SJSA1 (cell line): Measurements from ENCODE around the gene DNAJC9. TPM values are rescaled to one million over a fixed set of nuclear protein-coding genes. Genes with fewer than 3 reads are reported as not detected.

ENCODE experiments used
- DNase-seq, 2 experiments: peaks; one replicate each; pipeline ENCODE4 v3.0.0-alpha.2; 2015 to 2020; ENCODE audit warnings: low spot score in 2 of 2, low read depth in 1 of 2
- H3K27ac ChIP-seq: fragments of 250-450 bp; sonication (Bioruptor Pico); 2 replicates; pipeline ENCODE4 v1.5.1; 2020; ENCODE audit warnings: mild to moderate bottlenecking, moderate library complexity
- H3K27me3 ChIP-seq: fragments of 250-450 bp; sonication (Bioruptor Pico); replicated peaks from 2 replicates; pipeline ENCODE4 v1.5.1; 2020; ENCODE audit warnings: mild to moderate bottlenecking, moderate library complexity
- H3K36me3 ChIP-seq: fragments of 250-450 bp; sonication (Bioruptor Pico); 2 replicates; pipeline ENCODE4 v1.5.1; 2020; ENCODE audit warnings: mild to moderate bottlenecking
- H3K4me1 ChIP-seq: fragments of 250-450 bp; sonication (Bioruptor Pico); replicated peaks from 2 replicates; pipeline ENCODE4 v1.6.1; 2021; ENCODE audit warnings: mild to moderate bottlenecking
- H3K4me3 ChIP-seq: fragments of 250-450 bp; sonication (Bioruptor Pico); 2 replicates; pipeline ENCODE4 v1.5.1; 2020; ENCODE audit warnings: mild to moderate bottlenecking
- H3K9me3 ChIP-seq: fragments of 250-450 bp; sonication (Bioruptor Pico); replicated peaks from 2 replicates; pipeline ENCODE4 v1.5.1; 2020; ENCODE audit warnings: mild to moderate bottlenecking
- total RNA-seq: library from RNA; depleted of rRNA; stranded (reverse); fragments of >200 nt; shearing (Covaris generic); gene quantifications from 2 replicates; pipeline ENCODE4 v1.2.3, GENCODE V29; 2014

The DNAJC9 gene
- total RNA-seq, 1 experiment from 2014 or later: 85.5 TPM

GRCh38 chr10:73252445-73253224, 5.6 kb upstream of the DNAJC9 start, which contains the start of gene MRPS16:
MRPS16 (minus strand) TSS chr10:73252644; CDS start chr10:73252482, 162 bp downstream.
- H3K4me1 ChIP-seq: peaks cover 15% of the 10 kb centered on the region
- DNase-seq: peak; percentile 96
- peaks cover 39% of the 10 kb centered on the region for H3K36me3 ChIP-seq
- H3K27ac ChIP-seq: peak within 1 kb of the TSS; percentile 76
- no peaks in the 10 kb centered on the region for H3K9me3 ChIP-seq
- H3K27me3 ChIP-seq: no peaks in the 10 kb centered on the region
- H3K4me3 ChIP-seq: peak within 1 kb of the TSS; percentile 63

- Histone ChIP-seq H3K36me3 (peaks cover 44% of the 10 kb centered on the region), H3K4me1 (peaks cover 18% of the 10 kb centered on the region), H3K9me3 (no peaks in the 10 kb centered on the region), H3K27me3 (no peaks in the 10 kb centered on the region), H3K4me3 (peak overlapping the region; percentile 63), H3K27ac (peak overlapping the region; percentile 76)
- DNase-seq: no peak
These were observed 4.8 kb upstream of the DNAJC9 start for GRCh38 chr10:73251683-73252444.

- Histone ChIP-seq H3K9me3 (no peaks in the 10 kb centered on the region), H3K27me3 (no peaks in the 10 kb centered on the region), H3K27ac (no peak overlapping the region), H3K4me1 (peaks cover 23% of the 10 kb centered on the region), H3K4me3 (no peak overlapping the region), H3K36me3 (peaks cover 76% of the 10 kb centered on the region)
- no peak for DNase-seq
These were observed 1.2 kb upstream of the DNAJC9 start for GRCh38 chr10:73248259-73248724.

- DNase-seq: no peak
- H3K4me3 ChIP-seq: peak overlapping the region; percentile 85
- H3K27ac ChIP-seq: peak overlapping the region; percentile 87
- no peaks in the 10 kb centered on the region for H3K27me3 ChIP-seq
- peaks cover 80% of the 10 kb centered on the region for H3K36me3 ChIP-seq
- peaks cover 22% of the 10 kb centered on the region for H3K4me1 ChIP-seq
- no peaks in the 10 kb centered on the region for H3K9me3 ChIP-seq
These were observed 629 bp upstream of the DNAJC9 start for GRCh38 chr10:73247509-73248258.

- Histone ChIP-seq H3K9me3 (no peaks in the 10 kb centered on the region), H3K27ac (peak overlapping the region; percentile 87), H3K36me3 (peaks cover 79% of the 10 kb centered on the region), H3K4me3 (peak overlapping the region; percentile 85), H3K27me3 (no peaks in the 10 kb centered on the region), H3K4me1 (peaks cover 16% of the 10 kb centered on the region)
- DNase-seq: peak in 1 of 2 experiments; percentile 19
These were observed 771 bp downstream of the DNAJC9 start for GRCh38 chr10:73246322-73246645.

- no peak overlapping the region for H3K4me3 ChIP-seq
- DNase-seq: no peak
- H3K27ac ChIP-seq: no peak overlapping the region
- no peaks in the 10 kb centered on the region for H3K27me3 ChIP-seq
- peaks cover 81% of the 10 kb centered on the region for H3K36me3 ChIP-seq
- H3K4me1 ChIP-seq: peaks cover 15% of the 10 kb centered on the region
- H3K9me3 ChIP-seq: no peaks in the 10 kb centered on the region
These were observed 2.1 kb downstream of the DNAJC9 start for GRCh38 chr10:73244866-73245477.

GRCh38 chr10:73239908-73240307, 7.1 kb downstream of the DNAJC9 start:
- Histone ChIP-seq H3K9me3 (no peaks in the 10 kb centered on the region), H3K36me3 (peaks cover 77% of the 10 kb centered on the region), H3K27ac (no peak overlapping the region), H3K4me1 (peaks cover 5% of the 10 kb centered on the region), H3K4me3 (no peak overlapping the region), H3K27me3 (no peaks in the 10 kb centered on the region)
- no peak for DNase-seq

GRCh38 chr10:73238990-73239566, 8.0 kb downstream of the DNAJC9 start:
- Histone ChIP-seq H3K4me3 (no peak overlapping the region), H3K27ac (no peak overlapping the region), H3K36me3 (peaks cover 72% of the 10 kb centered on the region), H3K4me1 (no peaks in the 10 kb centered on the region), H3K9me3 (no peaks in the 10 kb centered on the region), H3K27me3 (no peaks in the 10 kb centered on the region)
- DNase-seq: no peak

- Histone ChIP-seq H3K9me3 (no peaks in the 10 kb centered on the region), H3K4me1 (no peaks in the 10 kb centered on the region), H3K27me3 (no peaks in the 10 kb centered on the region), H3K36me3 (peaks cover 51% of the 10 kb centered on the region), H3K4me3 (no peak overlapping the region), H3K27ac (no peak overlapping the region)
- DNase-seq: no peak
These were observed 12.4 kb downstream of the DNAJC9 start for GRCh38 chr10:73234695-73235094.

GRCh38 chr10:73233883-73234282, 13.2 kb downstream of the DNAJC9 start:
- no peak for DNase-seq
- no peaks in the 10 kb centered on the region for H3K27me3 ChIP-seq
- no peaks in the 10 kb centered on the region for H3K4me1 ChIP-seq
- no peaks in the 10 kb centered on the region for H3K9me3 ChIP-seq
- H3K36me3 ChIP-seq: peaks cover 43% of the 10 kb centered on the region
- no peak overlapping the region for H3K27ac ChIP-seq
- no peak overlapping the region for H3K4me3 ChIP-seq

- Histone ChIP-seq H3K27ac (no peak overlapping the region), H3K27me3 (no peaks in the 10 kb centered on the region), H3K4me3 (no peak overlapping the region), H3K4me1 (no peaks in the 10 kb centered on the region), H3K36me3 (peaks cover 33% of the 10 kb centered on the region), H3K9me3 (no peaks in the 10 kb centered on the region)
- DNase-seq: no peak
These were observed 14.2 kb downstream of the DNAJC9 start for GRCh38 chr10:73232887-73233286.

GRCh38 chr10:73229567-73229966, 17.5 kb downstream of the DNAJC9 start:
- H3K36me3 ChIP-seq: peaks cover 22% of the 10 kb centered on the region
- no peak overlapping the region for H3K27ac ChIP-seq
- DNase-seq: no peak
- no peaks in the 10 kb centered on the region for H3K27me3 ChIP-seq
- H3K4me1 ChIP-seq: no peaks in the 10 kb centered on the region
- no peaks in the 10 kb centered on the region for H3K9me3 ChIP-seq
- H3K4me3 ChIP-seq: no peak overlapping the region

GRCh38 chr10:73228247-73228646, 18.8 kb downstream of the DNAJC9 start:
- no peak overlapping the region for H3K27ac ChIP-seq
- no peaks in the 10 kb centered on the region for H3K27me3 ChIP-seq
- H3K4me3 ChIP-seq: no peak overlapping the region
- H3K9me3 ChIP-seq: no peaks in the 10 kb centered on the region
- H3K4me1 ChIP-seq: no peaks in the 10 kb centered on the region
- H3K36me3 ChIP-seq: peaks cover 13% of the 10 kb centered on the region
- DNase-seq: no peak
